Measurements from ENCODE around the gene HARBI1. TPM values are rescaled to one million over a fixed set of nuclear protein-coding genes. Genes with fewer than 3 reads are reported as not detected.

HARBI1 gene
- total RNA-seq, 1 donor from 2014 or later: 8.1 TPM

DNA sequence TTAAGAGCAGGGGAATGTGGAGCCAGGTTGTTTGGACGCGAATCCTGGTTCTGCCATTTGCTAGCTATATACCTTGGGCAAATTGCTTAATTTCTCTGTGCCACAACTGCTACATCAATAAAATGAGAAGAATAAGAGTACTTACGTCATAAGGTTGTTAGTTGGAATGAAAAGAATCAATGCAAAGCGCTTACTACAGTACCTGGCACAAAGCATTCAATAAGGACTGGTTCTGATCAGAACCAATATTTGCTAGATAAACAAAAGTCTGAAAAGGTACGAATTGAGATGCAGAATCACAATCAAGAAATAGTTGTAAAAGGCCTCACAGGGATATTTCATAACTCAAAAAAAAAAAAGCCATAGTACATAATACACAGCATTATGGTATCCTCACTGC, 34.4 kb downstream of the HARBI1 start:
- TF ChIP-seq, protein P1, sequence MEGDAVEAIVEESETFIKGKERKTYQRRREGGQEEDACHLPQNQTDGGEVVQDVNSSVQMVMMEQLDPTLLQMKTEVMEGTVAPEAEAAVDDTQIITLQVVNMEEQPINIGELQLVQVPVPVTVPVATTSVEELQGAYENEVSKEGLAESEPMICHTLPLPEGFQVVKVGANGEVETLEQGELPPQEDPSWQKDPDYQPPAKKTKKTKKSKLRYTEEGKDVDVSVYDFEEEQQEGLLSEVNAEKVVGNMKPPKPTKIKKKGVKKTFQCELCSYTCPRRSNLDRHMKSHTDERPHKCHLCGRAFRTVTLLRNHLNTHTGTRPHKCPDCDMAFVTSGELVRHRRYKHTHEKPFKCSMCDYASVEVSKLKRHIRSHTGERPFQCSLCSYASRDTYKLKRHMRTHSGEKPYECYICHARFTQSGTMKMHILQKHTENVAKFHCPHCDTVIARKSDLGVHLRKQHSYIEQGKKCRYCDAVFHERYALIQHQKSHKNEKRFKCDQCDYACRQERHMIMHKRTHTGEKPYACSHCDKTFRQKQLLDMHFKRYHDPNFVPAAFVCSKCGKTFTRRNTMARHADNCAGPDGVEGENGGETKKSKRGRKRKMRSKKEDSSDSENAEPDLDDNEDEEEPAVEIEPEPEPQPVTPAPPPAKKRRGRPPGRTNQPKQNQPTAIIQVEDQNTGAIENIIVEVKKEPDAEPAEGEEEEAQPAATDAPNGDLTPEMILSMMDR (IDR thresholded peaks at IDR 0.05; ENCODE audit: insufficient read depth, low read depth, low read length): no peak
- TF ChIP-seq EZH2 (IDR thresholded peaks at IDR 0.05; ENCODE audit: insufficient read depth, low read length): no peak
- no peaks in the 10 kb centered on the region for H3K36me3 Mint-ChIP-seq (ENCODE audit: low read depth, unreplicated experiment)
- FAIRE-seq: no peak
- Histone ChIP-seq H3K4me3 (ENCODE audit: insufficient read depth, low read depth, low read length) (no peak overlapping the region), H3K27ac (ENCODE audit: low read depth, low read length) (no peak overlapping the region), H2AFZ (ENCODE audit: low read depth, low read length) (no peak overlapping the region), H4K20me1 (ENCODE audit: insufficient read depth, low read length) (peaks cover 49% of the 10 kb centered on the region), H3K9me3 (ENCODE audit: insufficient read depth, low read depth, low read length) (no peaks in the 10 kb centered on the region), H3K79me2 (ENCODE audit: insufficient read depth, low read length) (peaks cover 75% of the 10 kb centered on the region), H3K4me1 (ENCODE audit: insufficient read depth, low read length) (no peaks in the 10 kb centered on the region), H3K9ac (ENCODE audit: low read length) (no peak overlapping the region), H3K36me3 (ENCODE audit: insufficient read depth, low read length) (no peaks in the 10 kb centered on the region), H3K27me3 (ENCODE audit: insufficient read depth, low read length) (no peaks in the 10 kb centered on the region), H3K4me2 (ENCODE audit: low read length) (no peak overlapping the region)
- H3K4me1 Mint-ChIP-seq (ENCODE audit: low read depth, unreplicated experiment): peaks cover 1% of the 10 kb centered on the region
- H3K9me3 Mint-ChIP-seq (ENCODE audit: unreplicated experiment): peaks cover 2% of the 10 kb centered on the region
- H3K27me3 Mint-ChIP-seq (ENCODE audit: low read depth, unreplicated experiment): no peaks in the 10 kb centered on the region
- H3K4me3 Mint-ChIP-seq (ENCODE audit: unreplicated experiment): no peak overlapping the region
- H3K27ac Mint-ChIP-seq (ENCODE audit: unreplicated experiment): no peak overlapping the region
- DNase-seq (ENCODE audit: low read depth): no peak

DNA sequence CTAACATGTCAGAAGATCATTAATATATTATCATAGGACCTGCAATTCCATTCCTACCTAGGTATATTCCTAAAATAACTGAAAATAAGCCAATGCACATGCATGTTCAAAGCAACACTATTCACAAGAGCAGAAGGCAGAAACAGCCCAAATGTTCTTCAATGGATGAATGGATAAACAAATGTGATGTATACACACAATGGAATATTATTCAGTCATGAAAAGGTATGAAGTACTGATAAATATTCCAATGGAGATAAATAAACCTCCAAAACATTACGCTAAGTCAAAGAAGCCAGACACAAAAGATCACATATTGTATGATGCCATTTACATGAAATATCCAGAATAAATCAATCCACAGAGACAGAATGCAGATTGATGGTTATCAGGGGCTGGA, 40.0 kb downstream of the HARBI1 start:
- no peak overlapping the region for H3K4me3 Mint-ChIP-seq (ENCODE audit: unreplicated experiment)
- peaks cover 77% of the 10 kb centered on the region for H3K79me2 ChIP-seq (ENCODE audit: insufficient read depth, low read length)
- no peaks in the 10 kb centered on the region for H3K4me1 ChIP-seq (ENCODE audit: insufficient read depth, low read length)
- H3K4me1 Mint-ChIP-seq (ENCODE audit: low read depth, unreplicated experiment): peaks cover 1% of the 10 kb centered on the region
- H3K4me2 ChIP-seq (ENCODE audit: low read length): no peak overlapping the region
- H3K27me3 ChIP-seq (ENCODE audit: insufficient read depth, low read length): no peaks in the 10 kb centered on the region
- FAIRE-seq (no peak), DNase-seq (ENCODE audit: low read depth) (no peak)
- H4K20me1 ChIP-seq (ENCODE audit: insufficient read depth, low read length): peaks cover 74% of the 10 kb centered on the region
- H2AFZ ChIP-seq (ENCODE audit: low read depth, low read length): no peak overlapping the region
- H3K4me3 ChIP-seq (ENCODE audit: insufficient read depth, low read depth, low read length): no peak overlapping the region
- no peaks in the 10 kb centered on the region for H3K9me3 ChIP-seq (ENCODE audit: insufficient read depth, low read depth, low read length)
- no peaks in the 10 kb centered on the region for H3K27me3 Mint-ChIP-seq (ENCODE audit: low read depth, unreplicated experiment)
- no peak for TF ChIP-seq EZH2 (IDR thresholded peaks at IDR 0.05; ENCODE audit: insufficient read depth, low read length)
- TF ChIP-seq, protein P1 (IDR thresholded peaks at IDR 0.05; ENCODE audit: insufficient read depth, low read depth, low read length): no peak
- H3K36me3 Mint-ChIP-seq (ENCODE audit: low read depth, unreplicated experiment): peaks cover 4% of the 10 kb centered on the region
- H3K27ac ChIP-seq (ENCODE audit: low read depth, low read length): no peak overlapping the region
- no peaks in the 10 kb centered on the region for H3K36me3 ChIP-seq (ENCODE audit: insufficient read depth, low read length)
- H3K9me3 Mint-ChIP-seq (ENCODE audit: unreplicated experiment): no peaks in the 10 kb centered on the region
- no peak overlapping the region for H3K27ac Mint-ChIP-seq (ENCODE audit: unreplicated experiment)
- no peak overlapping the region for H3K9ac ChIP-seq (ENCODE audit: low read length)

DNA sequence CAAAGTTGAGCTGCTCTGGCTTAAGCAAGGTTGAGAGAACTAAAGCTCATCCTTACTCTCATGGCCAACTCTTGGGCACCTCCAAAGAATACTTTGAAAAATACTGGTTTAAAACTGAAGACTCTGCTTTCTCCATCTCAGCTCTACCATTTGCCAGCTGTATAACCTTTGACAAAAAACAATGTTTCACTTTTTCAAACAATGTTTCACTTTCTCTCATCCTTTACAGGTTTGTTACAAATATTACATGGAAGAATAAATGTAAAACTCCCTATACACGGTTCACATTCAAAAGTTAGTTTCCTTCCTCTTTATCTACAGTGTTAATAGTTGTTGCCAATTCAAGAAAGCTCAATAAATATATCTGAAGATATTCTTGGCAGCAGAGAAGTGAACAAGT, 42.4 kb downstream of the HARBI1 start:
- DNase-seq (ENCODE audit: low read depth) (no peak), FAIRE-seq (no peak)
- no peak overlapping the region for H3K27ac ChIP-seq (ENCODE audit: low read depth, low read length)
- H4K20me1 ChIP-seq (ENCODE audit: insufficient read depth, low read length): peaks cover 73% of the 10 kb centered on the region
- H3K4me3 ChIP-seq (ENCODE audit: insufficient read depth, low read depth, low read length): no peak overlapping the region
- H3K9ac ChIP-seq (ENCODE audit: low read length): no peak overlapping the region
- Mint-ChIP-seq H3K4me3 (ENCODE audit: unreplicated experiment) (no peak overlapping the region), H3K9me3 (ENCODE audit: unreplicated experiment) (no peaks in the 10 kb centered on the region), H3K36me3 (ENCODE audit: low read depth, unreplicated experiment) (peaks cover 4% of the 10 kb centered on the region), H3K27me3 (ENCODE audit: low read depth, unreplicated experiment) (no peaks in the 10 kb centered on the region), H3K27ac (ENCODE audit: unreplicated experiment) (no peak overlapping the region), H3K4me1 (ENCODE audit: low read depth, unreplicated experiment) (peaks cover 5% of the 10 kb centered on the region)
- no peak overlapping the region for H3K4me2 ChIP-seq (ENCODE audit: low read length)
- H3K36me3 ChIP-seq (ENCODE audit: insufficient read depth, low read length): no peaks in the 10 kb centered on the region
- TF ChIP-seq, protein P1 (IDR thresholded peaks at IDR 0.05; ENCODE audit: insufficient read depth, low read depth, low read length): no peak
- no peak for TF ChIP-seq EZH2 (IDR thresholded peaks at IDR 0.05; ENCODE audit: insufficient read depth, low read length)
- H3K79me2 ChIP-seq (ENCODE audit: insufficient read depth, low read length): peaks cover 73% of the 10 kb centered on the region
- no peaks in the 10 kb centered on the region for H3K4me1 ChIP-seq (ENCODE audit: insufficient read depth, low read length)
- no peak overlapping the region for H2AFZ ChIP-seq (ENCODE audit: low read depth, low read length)
- H3K9me3 ChIP-seq (ENCODE audit: insufficient read depth, low read depth, low read length): no peaks in the 10 kb centered on the region
- no peaks in the 10 kb centered on the region for H3K27me3 ChIP-seq (ENCODE audit: insufficient read depth, low read length)
